GM23338 (cell line): ENCODE results near the gene POM121L12. TPM values are rescaled to one million over a fixed set of nuclear protein-coding genes. Genes with fewer than 3 reads are reported as not detected.

Source experiments
- ATAC-seq: fragments of 200-7000 bp; cut with Tn5 transposase; 3 replicates; pipeline ENCODE4 v1.9.1; 2020
- DNase-seq: peaks from one replicate; pipeline ENCODE4 v3.0.0-alpha.2; 2015; ENCODE audit warnings: low spot score
- H2AFZ ChIP-seq: fragments of 200-600 bp; sonication (generic); 2 replicates; pipeline ENCODE4 v1.8.0; 2016; ENCODE audit warnings: antibody characterized with exemption, mild to moderate bottlenecking, moderate library complexity
- H3F3A ChIP-seq: fragments of 200-600 bp; sonication (generic); replicated peaks from 2 replicates; pipeline ENCODE4 v1.8.0; 2017; ENCODE audit warnings: antibody characterized with exemption, mixed run types, low read depth
- H3K27ac ChIP-seq: fragments of 200-600 bp; sonication (generic); 2 replicates; pipeline ENCODE4 v1.6.1; 2016; ENCODE audit warnings: low read depth
- H3K27me3 ChIP-seq: fragments of 200-600 bp; sonication (generic); 2 replicates; pipeline ENCODE4 v1.8.0; 2016; ENCODE audit warnings: mild to moderate bottlenecking, mixed run types, moderate library complexity; ENCODE audit not compliant: insufficient read depth
- H3K36me3 ChIP-seq: fragments of 200-600 bp; sonication (generic); 2 replicates; pipeline ENCODE4 v1.8.0; 2016; ENCODE audit warnings: mild to moderate bottlenecking; ENCODE audit not compliant: insufficient read depth
- H3K4me1 ChIP-seq: fragments of 200-600 bp; sonication (generic); 2 replicates; pipeline ENCODE4 v1.8.0; 2016; ENCODE audit warnings: mild to moderate bottlenecking, moderate library complexity; ENCODE audit not compliant: insufficient read depth
- H3K4me2 ChIP-seq: fragments of 200-600 bp; sonication (generic); 2 replicates; pipeline ENCODE4 v1.7.1; 2017; ENCODE audit warnings: mixed run types
- H3K4me3 ChIP-seq: fragments of 200-600 bp; sonication (generic); 2 replicates; pipeline ENCODE4 v1.6.1; 2016; ENCODE audit warnings: mixed run types
- H3K79me2 ChIP-seq: fragments of 200-600 bp; sonication (generic); replicated peaks from 2 replicates; pipeline ENCODE4 v1.8.0; 2017; ENCODE audit warnings: mild to moderate bottlenecking; ENCODE audit not compliant: insufficient read depth
- H3K9me2 ChIP-seq: fragments of 200-600 bp; sonication (generic); 2 replicates; pipeline ENCODE4 v1.8.0; 2017; ENCODE audit not compliant: insufficient read depth
- H4K20me1 ChIP-seq: fragments of 200-600 bp; sonication (generic); replicated peaks from 2 replicates; pipeline ENCODE4 v1.8.0; 2017; ENCODE audit warnings: mild to moderate bottlenecking; ENCODE audit not compliant: insufficient read depth
- H3K27ac Mint-ChIP-seq: 2 replicates; pipeline ENCODE4 v1.8.0; 2020; ENCODE audit warnings: inconsistent platforms, mild to moderate bottlenecking, moderate library complexity, mixed read lengths
- H3K27me3 Mint-ChIP-seq: 3 replicates; pipeline ENCODE4 v1.8.0; 2022; ENCODE audit warnings: low read depth, mild to moderate bottlenecking, moderate library complexity, mixed read lengths, inconsistent platforms; ENCODE audit not compliant: insufficient read depth, poor library complexity
- H3K36me3 Mint-ChIP-seq: 3 replicates; pipeline ENCODE4 v1.8.0; 2021; ENCODE audit warnings: low read depth, mild to moderate bottlenecking, inconsistent platforms, moderate library complexity, mixed read lengths
- H3K4me1 Mint-ChIP-seq: 3 replicates; pipeline ENCODE4 v1.8.0; 2020; ENCODE audit warnings: mild to moderate bottlenecking, inconsistent platforms, mixed read lengths
- H3K4me3 Mint-ChIP-seq: 3 replicates; pipeline ENCODE4 v1.8.0; 2021; ENCODE audit warnings: moderate library complexity, mild to moderate bottlenecking, inconsistent platforms, mixed read lengths
- H3K9me3 Mint-ChIP-seq: 3 replicates; pipeline ENCODE4 v1.8.0; 2020; ENCODE audit warnings: moderate library complexity, mild to moderate bottlenecking, inconsistent platforms, mixed read lengths
- CREB1 ChIP-seq: fragments of 250-450 bp; sonication (Bioruptor Pico); IDR thresholded peaks from 2 replicates; pipeline ENCODE4 v1.5.0; 2020; ENCODE audit warnings: low read depth, mild to moderate bottlenecking, moderate library complexity
- EZH2phosphoT487 ChIP-seq: fragments of 200-600 bp; sonication (generic); IDR thresholded peaks from one replicate; pipeline ENCODE4 v1.8.1; 2018; ENCODE audit warnings: antibody characterized with exemption; ENCODE audit not compliant: unreplicated experiment
- JUNB ChIP-seq: IDR thresholded peaks from one replicate; pipeline ENCODE4 v1.6.1; 2016; ENCODE audit warnings: antibody characterized with exemption; ENCODE audit not compliant: unreplicated experiment
- NANOG ChIP-seq: IDR thresholded peaks from 2 replicates; pipeline ENCODE4 v1.6.1; 2016; ENCODE audit warnings: antibody characterized with exemption, borderline replicate concordance
- POLR2AphosphoS5 ChIP-seq: IDR thresholded peaks from 2 replicates; pipeline ENCODE4 v1.6.1; 2016; ENCODE audit warnings: antibody characterized with exemption, low read depth
- STAT1 ChIP-seq: IDR thresholded peaks from one replicate; pipeline ENCODE4 v1.6.1; 2016; ENCODE audit warnings: antibody characterized with exemption; ENCODE audit not compliant: unreplicated experiment
- ZNF114 ChIP-seq: fragments of 250-450 bp; sonication (Bioruptor Pico); IDR thresholded peaks from 2 replicates; pipeline ENCODE4 v1.5.0; 2020; ENCODE audit warnings: mild to moderate bottlenecking, moderate library complexity
- ZNF331 ChIP-seq: fragments of 250-450 bp; sonication (Bioruptor Pico); IDR thresholded peaks from 2 replicates; pipeline ENCODE4 v1.5.0; 2020; ENCODE audit warnings: low read depth, mild to moderate bottlenecking, moderate library complexity
- polyA plus RNA-seq: library from polyadenylated mRNA; unstranded; fragments of >200 nt; fragmentation: Nextera tagmentation; extraction: Ambion mirVana; gene quantifications from 2 replicates; pipeline ENCODE4 v1.2.1, GENCODE V29; 2016
- total RNA-seq: library from RNA; depleted of rRNA; stranded (reverse); fragments of >200 nt; shearing (Covaris generic); gene quantifications from 2 replicates; pipeline ENCODE4 v1.2.3, GENCODE V29; 2014
- TF ChIP-seq, protein P1 (sequence below): fragments of 250-450 bp; sonication (Bioruptor Pico); IDR thresholded peaks from 2 replicates; pipeline ENCODE4 v1.5.0; 2020; ENCODE audit warnings: mild to moderate bottlenecking, moderate library complexity
- TF ChIP-seq, protein P2 (sequence below): IDR thresholded peaks from 2 replicates; pipeline ENCODE4 v1.6.1; 2016; ENCODE audit warnings: antibody characterized with exemption

POM121L12 gene
- total and polyA plus RNA-seq, 2 experiments from 2014 or later, result not detected

DNA sequence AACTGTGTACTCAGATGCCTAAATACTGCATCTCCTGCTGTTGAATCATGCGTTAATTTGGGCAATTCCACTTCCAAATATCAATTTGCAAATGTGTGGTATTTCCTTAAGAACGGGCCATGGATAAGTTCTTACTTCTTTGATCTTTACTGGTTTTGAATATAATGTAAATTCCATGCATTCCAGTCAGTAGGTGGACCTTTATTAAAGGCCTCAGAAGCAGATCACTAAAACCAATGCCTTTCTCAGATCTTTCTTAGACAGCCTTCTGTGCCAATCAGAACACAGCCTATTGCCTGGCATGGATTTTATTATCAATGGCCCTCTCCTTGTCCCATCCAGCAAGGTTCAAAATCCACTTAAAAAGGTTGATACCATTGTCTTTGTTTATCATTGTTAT lies 21.5 kb upstream of the POM121L12 start (continued):
- TF ChIP-seq, protein P1, sequence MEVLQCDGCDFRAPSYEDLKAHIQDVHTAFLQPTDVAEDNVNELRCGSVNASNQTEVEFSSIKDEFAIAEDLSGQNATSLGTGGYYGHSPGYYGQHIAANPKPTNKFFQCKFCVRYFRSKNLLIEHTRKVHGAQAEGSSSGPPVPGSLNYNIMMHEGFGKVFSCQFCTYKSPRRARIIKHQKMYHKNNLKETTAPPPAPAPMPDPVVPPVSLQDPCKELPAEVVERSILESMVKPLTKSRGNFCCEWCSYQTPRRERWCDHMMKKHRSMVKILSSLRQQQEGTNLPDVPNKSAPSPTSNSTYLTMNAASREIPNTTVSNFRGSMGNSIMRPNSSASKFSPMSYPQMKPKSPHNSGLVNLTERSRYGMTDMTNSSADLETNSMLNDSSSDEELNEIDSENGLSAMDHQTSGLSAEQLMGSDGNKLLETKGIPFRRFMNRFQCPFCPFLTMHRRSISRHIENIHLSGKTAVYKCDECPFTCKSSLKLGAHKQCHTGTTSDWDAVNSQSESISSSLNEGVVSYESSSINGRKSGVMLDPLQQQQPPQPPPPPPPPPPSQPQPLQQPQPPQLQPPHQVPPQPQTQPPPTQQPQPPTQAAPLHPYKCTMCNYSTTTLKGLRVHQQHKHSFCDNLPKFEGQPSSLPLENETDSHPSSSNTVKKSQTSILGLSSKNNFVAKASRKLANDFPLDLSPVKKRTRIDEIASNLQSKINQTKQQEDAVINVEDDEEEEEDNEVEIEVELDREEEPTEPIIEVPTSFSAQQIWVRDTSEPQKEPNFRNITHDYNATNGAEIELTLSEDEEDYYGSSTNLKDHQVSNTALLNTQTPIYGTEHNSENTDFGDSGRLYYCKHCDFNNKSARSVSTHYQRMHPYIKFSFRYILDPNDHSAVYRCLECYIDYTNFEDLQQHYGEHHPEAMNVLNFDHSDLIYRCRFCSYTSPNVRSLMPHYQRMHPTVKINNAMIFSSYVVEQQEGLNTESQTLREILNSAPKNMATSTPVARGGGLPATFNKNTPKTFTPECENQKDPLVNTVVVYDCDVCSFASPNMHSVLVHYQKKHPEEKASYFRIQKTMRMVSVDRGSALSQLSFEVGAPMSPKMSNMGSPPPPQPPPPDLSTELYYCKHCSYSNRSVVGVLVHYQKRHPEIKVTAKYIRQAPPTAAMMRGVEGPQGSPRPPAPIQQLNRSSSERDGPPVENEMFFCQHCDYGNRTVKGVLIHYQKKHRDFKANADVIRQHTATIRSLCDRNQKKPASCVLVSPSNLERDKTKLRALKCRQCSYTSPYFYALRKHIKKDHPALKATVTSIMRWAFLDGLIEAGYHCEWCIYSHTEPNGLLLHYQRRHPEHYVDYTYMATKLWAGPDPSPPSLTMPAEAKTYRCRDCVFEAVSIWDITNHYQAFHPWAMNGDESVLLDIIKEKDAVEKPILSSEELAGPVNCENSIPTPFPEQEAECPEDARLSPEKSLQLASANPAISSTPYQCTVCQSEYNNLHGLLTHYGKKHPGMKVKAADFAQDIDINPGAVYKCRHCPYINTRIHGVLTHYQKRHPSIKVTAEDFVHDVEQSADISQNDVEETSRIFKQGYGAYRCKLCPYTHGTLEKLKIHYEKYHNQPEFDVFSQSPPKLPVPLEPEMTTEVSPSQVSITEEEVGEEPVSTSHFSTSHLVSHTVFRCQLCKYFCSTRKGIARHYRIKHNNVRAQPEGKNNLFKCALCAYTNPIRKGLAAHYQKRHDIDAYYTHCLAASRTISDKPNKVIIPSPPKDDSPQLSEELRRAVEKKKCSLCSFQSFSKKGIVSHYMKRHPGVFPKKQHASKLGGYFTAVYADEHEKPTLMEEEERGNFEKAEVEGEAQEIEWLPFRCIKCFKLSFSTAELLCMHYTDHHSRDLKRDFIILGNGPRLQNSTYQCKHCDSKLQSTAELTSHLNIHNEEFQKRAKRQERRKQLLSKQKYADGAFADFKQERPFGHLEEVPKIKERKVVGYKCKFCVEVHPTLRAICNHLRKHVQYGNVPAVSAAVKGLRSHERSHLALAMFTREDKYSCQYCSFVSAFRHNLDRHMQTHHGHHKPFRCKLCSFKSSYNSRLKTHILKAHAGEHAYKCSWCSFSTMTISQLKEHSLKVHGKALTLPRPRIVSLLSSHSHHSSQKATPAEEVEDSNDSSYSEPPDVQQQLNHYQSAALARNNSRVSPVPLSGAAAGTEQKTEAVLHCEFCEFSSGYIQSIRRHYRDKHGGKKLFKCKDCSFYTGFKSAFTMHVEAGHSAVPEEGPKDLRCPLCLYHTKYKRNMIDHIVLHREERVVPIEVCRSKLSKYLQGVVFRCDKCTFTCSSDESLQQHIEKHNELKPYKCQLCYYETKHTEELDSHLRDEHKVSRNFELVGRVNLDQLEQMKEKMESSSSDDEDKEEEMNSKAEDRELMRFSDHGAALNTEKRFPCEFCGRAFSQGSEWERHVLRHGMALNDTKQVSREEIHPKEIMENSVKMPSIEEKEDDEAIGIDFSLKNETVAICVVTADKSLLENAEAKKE, result no peak
- no peak for TF ChIP-seq ZNF114 (CRISPR knock-in tag)
- TF ChIP-seq CREB1, result no peak
- no peak for TF ChIP-seq NANOG
- no peak for TF ChIP-seq POLR2AphosphoS5
- no peak for TF ChIP-seq EZH2phosphoT487
- TF ChIP-seq ZNF331 (CRISPR knock-in tag), result no peak

DNA sequence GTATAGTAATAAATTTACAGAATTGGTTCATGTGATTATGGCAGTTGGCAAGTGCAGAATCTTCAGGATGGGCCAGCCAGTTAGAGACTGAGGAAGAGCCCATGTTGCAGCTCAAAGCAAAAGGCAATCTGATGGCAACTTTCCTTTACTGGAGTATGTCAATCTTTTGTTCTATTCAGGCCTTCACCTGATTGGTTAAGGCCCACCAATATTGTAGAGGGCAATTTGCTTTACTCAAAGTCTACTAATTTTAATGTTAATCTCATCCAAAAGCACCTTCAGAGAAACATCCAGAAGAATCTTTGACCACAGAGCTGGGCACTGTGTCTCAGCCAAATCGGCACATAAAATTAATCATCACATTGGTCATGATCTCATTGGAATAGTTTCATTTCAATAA lies 20.0 kb upstream of the POM121L12 start:
- H3K36me3 Mint-ChIP-seq, result peaks cover 16% of the 10 kb centered on the region; the same call in 2 of the 3 replicates
- H3K4me2 ChIP-seq, result no peak overlapping the region
- H3K27ac Mint-ChIP-seq, result no peak overlapping the region
- peaks cover 7% of the 10 kb centered on the region; the same call in 1 of the 2 replicates for H3K9me2 ChIP-seq
- DNase-seq (no peak), ATAC-seq (no peak)
- no peak overlapping the region for H3K27ac ChIP-seq
- H4K20me1 ChIP-seq, result no peaks in the 10 kb centered on the region
- H3K79me2 ChIP-seq, result no peaks in the 10 kb centered on the region
- no peak overlapping the region for H2AFZ ChIP-seq
- peaks cover 5% of the 10 kb centered on the region; the same call in 1 of the 2 replicates for H3K4me1 ChIP-seq
- no peak overlapping the region for H3K4me3 Mint-ChIP-seq
- H3F3A ChIP-seq, result no peaks in the 10 kb centered on the region
- H3K9me3 Mint-ChIP-seq, result peaks cover 18% of the 10 kb centered on the region
- no peaks in the 10 kb centered on the region for H3K36me3 ChIP-seq
- H3K27me3 Mint-ChIP-seq, result peaks cover 4% of the 10 kb centered on the region
- peaks cover 9% of the 10 kb centered on the region; the same call in 2 of the 3 replicates for H3K4me1 Mint-ChIP-seq
- no peaks in the 10 kb centered on the region for H3K27me3 ChIP-seq
- no peak overlapping the region for H3K4me3 ChIP-seq
- TF ChIP-seq CREB1 (no peak), NANOG (no peak), JUNB (no peak), STAT1 (no peak), EZH2phosphoT487 (no peak)
- TF ChIP-seq, protein P1, result no peak
- TF ChIP-seq, protein P2, sequence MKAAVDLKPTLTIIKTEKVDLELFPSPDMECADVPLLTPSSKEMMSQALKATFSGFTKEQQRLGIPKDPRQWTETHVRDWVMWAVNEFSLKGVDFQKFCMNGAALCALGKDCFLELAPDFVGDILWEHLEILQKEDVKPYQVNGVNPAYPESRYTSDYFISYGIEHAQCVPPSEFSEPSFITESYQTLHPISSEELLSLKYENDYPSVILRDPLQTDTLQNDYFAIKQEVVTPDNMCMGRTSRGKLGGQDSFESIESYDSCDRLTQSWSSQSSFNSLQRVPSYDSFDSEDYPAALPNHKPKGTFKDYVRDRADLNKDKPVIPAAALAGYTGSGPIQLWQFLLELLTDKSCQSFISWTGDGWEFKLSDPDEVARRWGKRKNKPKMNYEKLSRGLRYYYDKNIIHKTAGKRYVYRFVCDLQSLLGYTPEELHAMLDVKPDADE, result no peak
